LoVo (cell line): ENCODE results near the gene BSN.

Source experiments
- DNase-seq: peaks from one replicate; pipeline ENCODE4 v3.0.0-alpha.2; 2016; ENCODE audit warnings: low spot score

The BSN gene

GRCh38 chr3:49601358-49602048 is 47.2 kb downstream of the BSN start:
- no peak for DNase-seq

GRCh38 chr3:49602049-49602554 is 47.8 kb downstream of the BSN start:
- no peak for DNase-seq

- peak; percentile 5 for DNase-seq
Observed at GRCh38 chr3:49602877-49603411, 48.7 kb downstream of the BSN start.

- no peak for DNase-seq
Observed at GRCh38 chr3:49606427-49606826, 52.1 kb downstream of the BSN start.

GRCh38 chr3:49607105-49607591 is 52.9 kb downstream of the BSN start:
- DNase-seq, result peak; percentile 28

- DNase-seq, result no peak
Observed at GRCh38 chr3:49607796-49608195, 53.5 kb downstream of the BSN start.

- DNase-seq, result no peak
Observed at GRCh38 chr3:49609314-49609713, 55.0 kb downstream of the BSN start.

- no peak for DNase-seq
Observed at GRCh38 chr3:49609815-49610214, 55.5 kb downstream of the BSN start.

- no peak for DNase-seq
Observed at GRCh38 chr3:49610666-49611280, 56.5 kb downstream of the BSN start.

GRCh38 chr3:49611291-49611690 is 57.0 kb downstream of the BSN start:
- no peak for DNase-seq

- no peak for DNase-seq
Observed at GRCh38 chr3:49611719-49612118, 57.4 kb downstream of the BSN start.

GRCh38 chr3:49614936-49615335 is 60.7 kb downstream of the BSN start:
- DNase-seq, result no peak

- no peak for DNase-seq
Observed at GRCh38 chr3:49616061-49616460, 61.8 kb downstream of the BSN start.

- DNase-seq, result no peak
Observed at GRCh38 chr3:49616491-49616941, 62.2 kb downstream of the BSN start.

GRCh38 chr3:49617390-49618013 is 63.2 kb downstream of the BSN start:
- no peak for DNase-seq

- no peak for DNase-seq
Observed at GRCh38 chr3:49618412-49618811, 64.1 kb downstream of the BSN start.

GRCh38 chr3:49619649-49620048 is 65.4 kb downstream of the BSN start:
- DNase-seq, result no peak

- DNase-seq, result no peak
Observed at GRCh38 chr3:49620728-49621127, 66.5 kb downstream of the BSN start.

GRCh38 chr3:49623071-49623470 is 68.8 kb downstream of the BSN start:
- DNase-seq, result no peak

- no peak for DNase-seq
Observed at GRCh38 chr3:49625071-49625470, 70.8 kb downstream of the BSN start.

GRCh38 chr3:49626101-49626581 is 71.9 kb downstream of the BSN start:
- no peak for DNase-seq

GRCh38 chr3:49626796-49627195 is 72.5 kb downstream of the BSN start:
- DNase-seq, result no peak

- no peak for DNase-seq
Observed at GRCh38 chr3:49627634-49628033, 73.4 kb downstream of the BSN start.
